ENCODE measurements around the gene BPNT1. TPM values are rescaled to one million over a fixed set of nuclear protein-coding genes. Genes with fewer than 3 reads are reported as not detected.

BPNT1 gene
- total RNA-seq, 1 experiment from 2014 or later, result 13.6 TPM

DNA sequence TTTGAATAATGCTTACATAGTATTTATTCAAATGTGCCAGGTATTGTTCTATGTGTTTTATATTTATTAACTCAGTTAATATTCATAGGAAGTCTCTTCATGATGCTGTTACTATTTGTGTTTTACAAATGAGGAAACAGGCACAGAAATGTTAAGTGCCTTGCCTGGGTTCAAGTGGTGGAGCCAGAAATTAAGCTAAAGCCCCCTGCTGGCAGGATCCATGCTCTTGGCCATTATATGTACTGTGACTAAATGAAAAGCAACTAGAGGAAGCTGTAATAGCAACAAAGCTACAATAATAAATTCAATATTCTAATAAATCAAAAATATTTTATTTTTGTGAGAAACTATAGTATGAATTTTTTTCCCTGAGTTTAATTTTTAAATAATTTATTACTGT, 34.3 kb upstream of the BPNT1 start:
- Mint-ChIP-seq H3K27me3 (ENCODE audit: low read depth) (no peaks in the 10 kb centered on the region), H3K27ac (no peak overlapping the region), H3K36me3 (ENCODE audit: insufficient read depth in 1 of 3, low read depth in 3 of 3) (peaks cover 2 to 18% (median 17%) of the 10 kb centered on the region in 3 experiments; a peak in 6 of 7 replicates), H3K9me3 (no peaks in the 10 kb centered on the region), H3K4me1 (peaks cover 0 to 4% of the 10 kb centered on the region in 2 experiments; a peak in 1 of 4 replicates), H3K4me3 (no peak overlapping the region)
- TF ChIP-seq, protein P1, sequence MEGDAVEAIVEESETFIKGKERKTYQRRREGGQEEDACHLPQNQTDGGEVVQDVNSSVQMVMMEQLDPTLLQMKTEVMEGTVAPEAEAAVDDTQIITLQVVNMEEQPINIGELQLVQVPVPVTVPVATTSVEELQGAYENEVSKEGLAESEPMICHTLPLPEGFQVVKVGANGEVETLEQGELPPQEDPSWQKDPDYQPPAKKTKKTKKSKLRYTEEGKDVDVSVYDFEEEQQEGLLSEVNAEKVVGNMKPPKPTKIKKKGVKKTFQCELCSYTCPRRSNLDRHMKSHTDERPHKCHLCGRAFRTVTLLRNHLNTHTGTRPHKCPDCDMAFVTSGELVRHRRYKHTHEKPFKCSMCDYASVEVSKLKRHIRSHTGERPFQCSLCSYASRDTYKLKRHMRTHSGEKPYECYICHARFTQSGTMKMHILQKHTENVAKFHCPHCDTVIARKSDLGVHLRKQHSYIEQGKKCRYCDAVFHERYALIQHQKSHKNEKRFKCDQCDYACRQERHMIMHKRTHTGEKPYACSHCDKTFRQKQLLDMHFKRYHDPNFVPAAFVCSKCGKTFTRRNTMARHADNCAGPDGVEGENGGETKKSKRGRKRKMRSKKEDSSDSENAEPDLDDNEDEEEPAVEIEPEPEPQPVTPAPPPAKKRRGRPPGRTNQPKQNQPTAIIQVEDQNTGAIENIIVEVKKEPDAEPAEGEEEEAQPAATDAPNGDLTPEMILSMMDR (conservative IDR thresholded peaks at IDR 0.05), result peak; percentile 56
- Histone ChIP-seq H3K9me3 (ENCODE audit: control insufficient read depth, low read depth, low read length) (no peaks in the 10 kb centered on the region), H2BK12ac (ENCODE audit: insufficient read length, low read depth, low read length) (no peak overlapping the region), H2AK5ac (ENCODE audit: insufficient read length, low read length) (no peak overlapping the region), H4K8ac (replicated peaks; ENCODE audit: insufficient read length, low read depth, low read length) (no peak overlapping the region), H3K14ac (ENCODE audit: insufficient read depth, low read length) (no peak overlapping the region), H2BK20ac (ENCODE audit: low read depth, low read length, poor library complexity, severe bottlenecking) (no peak overlapping the region), H3K9ac (ENCODE audit: extremely low read depth, insufficient read length, low read length) (no peak overlapping the region), H3K23ac (ENCODE audit: insufficient read length, low read depth, low read length) (no peak overlapping the region), H4K91ac (ENCODE audit: insufficient read length, low read depth, low read length) (no peak overlapping the region), H3K4ac (ENCODE audit: low read depth, low read length) (no peak overlapping the region), H4K5ac (ENCODE audit: insufficient read length, low read depth, low read length) (no peak overlapping the region), H4K20me1 (ENCODE audit: control insufficient read depth, insufficient read depth, insufficient read length) (no peaks in the 10 kb centered on the region), H2AFZ (ENCODE audit: low read length) (no peak overlapping the region), H3K4me1 (ENCODE audit: insufficient read depth, low read length) (no peaks in the 10 kb centered on the region), H3K18ac (ENCODE audit: insufficient read length, low read depth, low read length) (no peak overlapping the region), H3K23me2 (ENCODE audit: insufficient read length, low read depth, low read length, poor library complexity, severe bottlenecking) (no peaks in the 10 kb centered on the region), H3T11ph (ENCODE audit: low read length) (no peak overlapping the region), H3K4me2 (ENCODE audit: insufficient read depth, insufficient read length, low read length) (no peak overlapping the region), H3K56ac (ENCODE audit: insufficient read length, low read depth, low read length) (no peak overlapping the region), H3K27ac (ENCODE audit: insufficient read length, low read depth, low read length) (no peak overlapping the region), H3K79me1 (ENCODE audit: insufficient read depth, low read depth, low read length, poor library complexity, severe bottlenecking) (no peaks in the 10 kb centered on the region), H2BK120ac (ENCODE audit: low read depth, low read length, poor library complexity, severe bottlenecking) (no peak overlapping the region), H2BK15ac (ENCODE audit: low read depth, low read length) (no peak overlapping the region), H3K79me2 (ENCODE audit: insufficient read depth, low read length) (no peaks in the 10 kb centered on the region), H2BK5ac (ENCODE audit: insufficient read length, low read length) (no peak overlapping the region), H3K27me3 (ENCODE audit: insufficient read depth, low read length) (no peaks in the 10 kb centered on the region)
- no peak for DNase-seq

Data from H9 (cell line).